Measurements from ENCODE around the gene CPA4.

DNA sequence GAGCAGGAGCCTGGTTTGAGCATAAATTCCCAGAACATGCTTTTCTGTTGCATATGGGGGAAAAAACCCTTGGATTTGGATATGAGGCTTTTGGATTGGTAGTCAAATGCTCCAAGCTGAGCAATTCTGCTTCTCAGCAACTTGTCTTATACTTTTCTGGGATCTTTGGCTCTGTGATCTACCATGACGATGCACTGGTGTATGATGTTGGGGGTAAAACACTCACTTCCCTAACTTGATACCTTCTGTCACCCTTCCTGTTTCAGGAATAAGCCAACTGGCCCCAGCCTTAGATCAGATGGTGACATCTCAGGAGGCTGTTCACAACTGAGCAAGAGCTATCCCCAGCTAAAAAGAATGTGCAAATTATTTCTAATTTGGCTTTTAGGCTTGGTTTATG lies 13.1 kb upstream of the CPA4 start:
- TF ChIP-seq POLR2AphosphoS5 (IDR thresholded peaks at IDR 0.05; ENCODE audit: low read depth, low read length), result no peak
- TF ChIP-seq, protein P1, sequence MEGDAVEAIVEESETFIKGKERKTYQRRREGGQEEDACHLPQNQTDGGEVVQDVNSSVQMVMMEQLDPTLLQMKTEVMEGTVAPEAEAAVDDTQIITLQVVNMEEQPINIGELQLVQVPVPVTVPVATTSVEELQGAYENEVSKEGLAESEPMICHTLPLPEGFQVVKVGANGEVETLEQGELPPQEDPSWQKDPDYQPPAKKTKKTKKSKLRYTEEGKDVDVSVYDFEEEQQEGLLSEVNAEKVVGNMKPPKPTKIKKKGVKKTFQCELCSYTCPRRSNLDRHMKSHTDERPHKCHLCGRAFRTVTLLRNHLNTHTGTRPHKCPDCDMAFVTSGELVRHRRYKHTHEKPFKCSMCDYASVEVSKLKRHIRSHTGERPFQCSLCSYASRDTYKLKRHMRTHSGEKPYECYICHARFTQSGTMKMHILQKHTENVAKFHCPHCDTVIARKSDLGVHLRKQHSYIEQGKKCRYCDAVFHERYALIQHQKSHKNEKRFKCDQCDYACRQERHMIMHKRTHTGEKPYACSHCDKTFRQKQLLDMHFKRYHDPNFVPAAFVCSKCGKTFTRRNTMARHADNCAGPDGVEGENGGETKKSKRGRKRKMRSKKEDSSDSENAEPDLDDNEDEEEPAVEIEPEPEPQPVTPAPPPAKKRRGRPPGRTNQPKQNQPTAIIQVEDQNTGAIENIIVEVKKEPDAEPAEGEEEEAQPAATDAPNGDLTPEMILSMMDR (IDR thresholded peaks at IDR 0.05), result no peak
- no peak for TF ChIP-seq REST (IDR thresholded peaks at IDR 0.05; ENCODE audit: insufficient read depth in 1 of 2, low read depth in 2 of 2, low read length in 1 of 2)
- no peak for TF ChIP-seq SIN3A (IDR thresholded peaks at IDR 0.05; ENCODE audit: borderline replicate concordance, insufficient read depth, low read depth, low read length)
- no peak for TF ChIP-seq TCF7L2 (IDR thresholded peaks at IDR 0.05; ENCODE audit: low read depth, low read length)
